Measurements from ENCODE around the gene TBC1D23.

GRCh38 chr3:100263583-100263982 lies 2.8 kb downstream of the TBC1D23 start:
- TF ChIP-seq POLR2A (IDR thresholded peaks at IDR 0.05) (no peak), CTCF (IDR thresholded peaks at IDR 0.05) (no peak)
